Measurements from ENCODE around the gene TAS2R13.

The TAS2R13 gene

GRCh38 chr12:10861366-10861765, 48.0 kb downstream of the TAS2R13 start:
- in situ Hi-C loops (cut with MboI; ENCODE audit: low pct_unique_long_range_greater_than_20kb, low sequenced_read_pairs, unreplicated experiment): no loop called here
- TF ChIP-seq, protein P1, sequence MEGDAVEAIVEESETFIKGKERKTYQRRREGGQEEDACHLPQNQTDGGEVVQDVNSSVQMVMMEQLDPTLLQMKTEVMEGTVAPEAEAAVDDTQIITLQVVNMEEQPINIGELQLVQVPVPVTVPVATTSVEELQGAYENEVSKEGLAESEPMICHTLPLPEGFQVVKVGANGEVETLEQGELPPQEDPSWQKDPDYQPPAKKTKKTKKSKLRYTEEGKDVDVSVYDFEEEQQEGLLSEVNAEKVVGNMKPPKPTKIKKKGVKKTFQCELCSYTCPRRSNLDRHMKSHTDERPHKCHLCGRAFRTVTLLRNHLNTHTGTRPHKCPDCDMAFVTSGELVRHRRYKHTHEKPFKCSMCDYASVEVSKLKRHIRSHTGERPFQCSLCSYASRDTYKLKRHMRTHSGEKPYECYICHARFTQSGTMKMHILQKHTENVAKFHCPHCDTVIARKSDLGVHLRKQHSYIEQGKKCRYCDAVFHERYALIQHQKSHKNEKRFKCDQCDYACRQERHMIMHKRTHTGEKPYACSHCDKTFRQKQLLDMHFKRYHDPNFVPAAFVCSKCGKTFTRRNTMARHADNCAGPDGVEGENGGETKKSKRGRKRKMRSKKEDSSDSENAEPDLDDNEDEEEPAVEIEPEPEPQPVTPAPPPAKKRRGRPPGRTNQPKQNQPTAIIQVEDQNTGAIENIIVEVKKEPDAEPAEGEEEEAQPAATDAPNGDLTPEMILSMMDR (IDR thresholded peaks at IDR 0.05; ENCODE audit: extremely low read depth, insufficient read depth, missing control alignments): no peak
- no peak for DNase-seq (ENCODE audit: low spot score)

Measured in GM13977 (cell line).